HCT116 (cell line): ENCODE measurements around the gene TOP1. TPM values are rescaled to one million over a fixed set of nuclear protein-coding genes. Genes with fewer than 3 reads are reported as not detected.

Source experiments
- ATAC-seq: fragments of 200-7000 bp; cut with Tn5 transposase; 2 replicates; pipeline ENCODE4 v1.9.1; 2020; ENCODE audit warnings: mild to moderate bottlenecking, moderate library complexity
- BruUV-seq: library from RNA; stranded (reverse); fragments of 400-500 nt; replicated peaks from 2 replicates; lab custom pipeline; 2021; lab: Mats Ljungman, UMichigan
- CTCF ChIA-PET: fragments of 300-600 bp; sonication (Branson Sonifier 250); formaldehyde crosslinking; loops from one replicate; lab custom pipeline; 2021; ENCODE audit warnings: antibody characterized with exemption; lab: Charles Lee
- POLR2A ChIA-PET: fragments of 300-600, 350-600 bp; sonication (Branson Sonifier 250); formaldehyde crosslinking; loops from one replicate; lab custom pipeline; 2021; ENCODE audit warnings: antibody characterized with exemption; lab: Charles Lee
- RAD21 ChIA-PET, 2 experiments: fragments of 300-600 bp; sonication (Branson Sonifier 250); formaldehyde crosslinking; loops; one replicate each; lab custom pipeline; 2023; ENCODE audit warnings: low total read pairs in 2 of 2; ENCODE audit not compliant: uncharacterized antibody in 2 of 2, unreplicated experiment in 2 of 2, low non-redundant PET in 1 of 2; lab: Charles Lee
- DNase-seq: peaks from one replicate; pipeline ENCODE4 v3.0.0-alpha.2; 2010; ENCODE audit warnings: low read depth, low spot score
- H2AFZ ChIP-seq: fragments of 200-600 bp; shearing (Covaris generic), sonication (generic); 2 replicates; pipeline ENCODE4 v1.6.1; 2017; ENCODE audit warnings: low read depth, mixed run types, mixed read lengths, antibody characterized with exemption, low read length; ENCODE audit not compliant: poor library complexity, severe bottlenecking
- H3K27ac ChIP-seq: 2 replicates; pipeline ENCODE4 v1.5.1; 2012; ENCODE audit warnings: low read depth, low read length
- H3K27me3 ChIP-seq: fragments of 200-600 bp; sonication (generic); 2 replicates; pipeline ENCODE4 v1.6.1; 2016; ENCODE audit warnings: mixed run types, low read length, mixed read lengths; ENCODE audit not compliant: insufficient read depth
- H3K36me3 ChIP-seq, 2 experiments: fragments of 200-500 bp in 1 of 2; fragments of 200-600 bp in 1 of 2; sonication (Bioruptor generic) in 1 of 2; sonication (generic) in 1 of 2; 2 replicates each; pipeline versions ENCODE4 v1.5.1 to v1.6.1; 2014 to 2016; ENCODE audit warnings: low read length in 2 of 2, inconsistent platforms in 1 of 2, mixed read lengths in 1 of 2, mixed run types in 1 of 2; ENCODE audit not compliant: insufficient read depth in 2 of 2, control insufficient read depth in 1 of 2
- H3K4me1 ChIP-seq, 2 experiments: fragments of 200-600 bp in 1 of 2; sonication (generic) in 1 of 2; 2 replicates each; pipeline versions ENCODE4 v1.5.1 to v1.6.1; 2012 to 2017; ENCODE audit warnings: low read length in 2 of 2, inconsistent platforms in 1 of 2, mild to moderate bottlenecking in 1 of 2, mixed read lengths in 1 of 2, mixed run types in 1 of 2, moderate library complexity in 1 of 2; ENCODE audit not compliant: insufficient read depth in 2 of 2, control insufficient read depth in 1 of 2
- H3K4me2 ChIP-seq: fragments of 200-600 bp; sonication (generic); 2 replicates; pipeline ENCODE4 v1.6.1; 2017; ENCODE audit warnings: mixed run types, low read length, mixed read lengths
- H3K4me3 ChIP-seq, 2 experiments: fragments of 200-600 bp in 1 of 2; sonication (generic) in 1 of 2; replicated peaks in 1 of 2; 2 replicates each; pipeline ENCODE4 v1.5.1; 2011 to 2016; ENCODE audit warnings: low read length in 2 of 2, control low read depth in 1 of 2, low read depth in 1 of 2, mild to moderate bottlenecking in 1 of 2, mixed read lengths in 1 of 2, mixed run types in 1 of 2
- H3K79me2 ChIP-seq: fragments of 200-600 bp; sonication (generic); 2 replicates; pipeline ENCODE4 v1.6.1; 2017; ENCODE audit warnings: mild to moderate bottlenecking, mixed run types, low read length, moderate library complexity, mixed read lengths; ENCODE audit not compliant: insufficient read depth
- H3K9ac ChIP-seq: fragments of 200-600 bp; sonication (generic); 2 replicates; pipeline ENCODE4 v1.6.1; 2016; ENCODE audit warnings: low read length, mixed read lengths
- H3K9me2 ChIP-seq: fragments of 200-600 bp; sonication (generic), shearing (Covaris generic); 2 replicates; pipeline ENCODE4 v1.6.1; 2017; ENCODE audit warnings: mixed run types, mild to moderate bottlenecking, moderate library complexity; ENCODE audit not compliant: insufficient read depth
- H3K9me3 ChIP-seq, 2 experiments: fragments of 200-500 bp in 1 of 2; fragments of 200-600 bp in 1 of 2; sonication (Bioruptor generic) in 1 of 2; sonication (generic) in 1 of 2; 2 replicates each; pipeline ENCODE4 v1.6.1; 2014 to 2017; ENCODE audit warnings: low read length in 2 of 2, mixed read lengths in 2 of 2, inconsistent platforms in 1 of 2, low read depth in 1 of 2, mild to moderate bottlenecking in 1 of 2, mixed run types in 1 of 2, moderate library complexity in 1 of 2; ENCODE audit not compliant: control insufficient read depth in 1 of 2, insufficient read depth in 1 of 2
- H4K20me1 ChIP-seq: fragments of 200-600 bp; sonication (generic), shearing (Covaris generic); 2 replicates; pipeline ENCODE4 v1.6.1; 2017; ENCODE audit warnings: mixed run types, mild to moderate bottlenecking, moderate library complexity; ENCODE audit not compliant: insufficient read depth
- EGR1 ChIP-seq: IDR thresholded peaks from 2 replicates; pipeline ENCODE4 v1.6.1; 2012; ENCODE audit warnings: low read depth
- EZH2 ChIP-seq: fragments of 200-600 bp; sonication (generic); IDR thresholded peaks from 2 replicates; pipeline ENCODE4 v1.6.1; 2017; ENCODE audit warnings: antibody characterized with exemption, mixed run types
- ZBTB33 ChIP-seq: IDR thresholded peaks from 2 replicates; pipeline ENCODE4 v1.6.1; 2011; ENCODE audit warnings: mild to moderate bottlenecking, low read length, moderate library complexity; ENCODE audit not compliant: insufficient replicate concordance; ENCODE audit errors: extremely low read depth
- ZNF274 ChIP-seq: fragments of 200-500 bp; sonication (Bioruptor generic); IDR thresholded peaks from 2 replicates; pipeline ENCODE4 v1.6.1; 2014; ENCODE audit warnings: mild to moderate bottlenecking, low read depth, low read length, inconsistent platforms
- intact Hi-C: fragments of 100-400 bp; cut with micrococcal nuclease; formaldehyde crosslinking; loops from 2 replicates; pipeline ENCODE4 v1.10.0; 2022
- total RNA-seq: library from RNA; stranded (reverse); gene quantifications from one replicate; pipeline ENCODE4 v1.2.1, GENCODE V29; 2021; ENCODE audit not compliant: unreplicated experiment

The TOP1 gene
- total RNA-seq, 1 experiment from 2014 or later, result 190 TPM

GRCh38 chr20:41040855-41041254 is 12.2 kb downstream of the TOP1 start:
- peaks cover 5 to 29% of the 10 kb centered on the region in 2 experiments; a peak in 2 of 4 replicates for H3K36me3 ChIP-seq
- intact Hi-C loops, result no loop called here
- no peak for TF ChIP-seq EZH2
- no peak for TF ChIP-seq ZBTB33
- TF ChIP-seq EGR1, result no peak
- ChIA-PET POLR2A (interaction anchor here (0.7 to 1.4 kb wide), 2 partner anchors 50 to 1980 kb away, joined by 4 to 5 read pairs; no protein-coding TSS in a partner anchor), RAD21 (no interaction called here), CTCF (no interaction called here)
- H3K4me2 ChIP-seq, result no peak overlapping the region
- H3K27ac ChIP-seq, result no peak overlapping the region
- H3K4me3 ChIP-seq, result no peak overlapping the region
- no peaks in the 10 kb centered on the region for H3K9me2 ChIP-seq
- no peaks in the 10 kb centered on the region for H3K27me3 ChIP-seq
- H4K20me1 ChIP-seq, result peaks cover 46% of the 10 kb centered on the region; the same call in 1 of the 2 replicates
- DNase-seq (no peak), ATAC-seq (no peak)
- H3K9me3 ChIP-seq, result no peaks in the 10 kb centered on the region
- H3K79me2 ChIP-seq, result peaks cover 100% of the 10 kb centered on the region
- BruUV-seq, result no TSS peak
- no peak overlapping the region for H3K9ac ChIP-seq
- H2AFZ ChIP-seq, result no peak overlapping the region
- peaks cover 0 to 31% of the 10 kb centered on the region in 2 experiments; a peak in 2 of 4 replicates for H3K4me1 ChIP-seq

- CTCF ChIA-PET, result no interaction called here
- RAD21 ChIA-PET, result no interaction called here
- intact Hi-C loops, result no loop called here
- BruUV-seq, result no TSS peak
- no peak for ATAC-seq
- Histone ChIP-seq H2AFZ (no peak overlapping the region), H3K4me3 (no peak overlapping the region), H3K9me2 (no peaks in the 10 kb centered on the region), H3K27me3 (no peaks in the 10 kb centered on the region), H4K20me1 (peaks cover 48% of the 10 kb centered on the region; the same call in 1 of the 2 replicates), H3K9ac (no peak overlapping the region), H3K4me2 (no peak overlapping the region), H3K9me3 (no peaks in the 10 kb centered on the region), H3K27ac (no peak overlapping the region), H3K79me2 (peaks cover 100% of the 10 kb centered on the region), H3K4me1 (peaks cover 7 to 40% of the 10 kb centered on the region in 2 experiments; a peak in 3 of 4 replicates), H3K36me3 (peaks cover 0 to 30% of the 10 kb centered on the region in 2 experiments; a peak in 1 of 4 replicates)
- POLR2A ChIA-PET, result interaction anchor here (0.7 kb wide), 1 partner anchor 648 kb away, joined by 4 read pairs; no protein-coding TSS in a partner anchor
- TF ChIP-seq ZNF274, result no peak
- no peak for DNase-seq
Observed at GRCh38 chr20:41041693-41042092, 13.1 kb downstream of the TOP1 start.
